HG02588 (cell line): Measurements from ENCODE around the gene PSMB1.

Experiments
- ATAC-seq: cut with Tn5 transposase; IDR thresholded peaks from one replicate; pipeline ENCODE4 v1.9.1; 2021; ENCODE audit warnings: mild to moderate bottlenecking, moderate library complexity; ENCODE audit not compliant: unreplicated experiment

Gene PSMB1

DNA sequence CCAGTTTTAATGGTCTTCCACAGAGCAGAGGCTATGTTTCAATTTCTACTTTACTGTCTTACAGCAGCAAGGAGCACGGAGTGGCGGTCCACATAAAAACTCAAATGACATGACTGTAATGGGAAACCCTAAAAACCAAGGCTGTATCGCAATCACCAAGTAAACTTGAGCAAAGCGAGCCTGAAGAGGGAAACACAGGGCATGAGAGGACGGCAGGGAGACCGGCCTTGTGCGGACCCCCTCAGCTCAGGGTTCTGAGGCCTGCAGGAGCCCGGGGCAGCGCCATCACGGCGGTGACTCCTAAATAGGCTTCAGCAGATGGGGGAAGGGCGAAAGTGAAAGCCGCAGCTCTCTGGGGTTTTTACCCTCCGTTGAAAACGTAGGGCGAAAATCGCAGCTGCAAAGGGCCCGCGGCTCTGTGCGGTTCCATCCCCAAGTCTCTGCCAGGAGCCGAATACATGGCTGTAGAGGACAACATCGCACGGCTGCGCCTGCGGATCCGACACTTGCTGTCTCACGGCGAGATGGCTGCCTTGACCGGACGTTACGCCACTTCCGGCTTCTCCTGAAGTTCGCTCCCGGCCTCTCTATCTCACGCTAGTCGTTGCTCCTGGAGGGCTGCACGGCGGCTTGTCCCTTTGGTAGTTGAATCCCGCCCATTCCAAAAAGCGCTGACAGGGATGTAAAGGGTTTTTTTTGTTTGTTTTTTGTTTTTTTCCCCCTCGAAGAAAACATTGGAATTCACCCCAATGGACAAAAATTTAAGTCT is at the start of gene PSMB1:
TSS of gene PSMB1 (minus strand) at position 543 of the 769 bp plus-strand sequence. CDS start at position 478, 65 bp downstream.
- ATAC-seq: peak; percentile 54

GRCh38 chr6:170597278-170597677 is 44.2 kb upstream of the PSMB1 start:
- ATAC-seq: no peak

- no peak for ATAC-seq
These were observed 43.3 kb upstream of the PSMB1 start for GRCh38 chr6:170596426-170596825.

DNA sequence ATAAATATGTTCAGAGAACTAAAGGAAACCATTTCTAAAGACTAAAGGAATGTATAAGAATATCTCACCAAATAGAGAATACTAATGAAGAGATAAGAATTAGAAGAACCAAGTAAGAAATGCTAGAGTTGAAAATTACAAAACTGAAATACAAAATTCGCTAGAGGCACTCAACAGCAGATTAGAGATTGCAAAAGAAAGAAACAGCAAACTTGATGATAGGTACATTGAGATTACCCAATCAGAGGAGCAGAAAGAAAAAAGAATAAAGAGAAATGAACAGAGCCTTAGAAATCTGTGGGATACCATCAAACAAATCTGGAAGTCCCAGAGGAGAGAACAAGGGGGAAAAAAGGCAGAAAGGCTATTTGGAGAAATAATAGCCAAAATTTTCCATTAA is 37.6 kb upstream of the PSMB1 start:
- no peak for ATAC-seq

GRCh38 chr6:170584954-170585498 is 31.9 kb upstream of the PSMB1 start:
- ATAC-seq: peak; percentile 31

GRCh38 chr6:170584181-170584953 is 31.3 kb upstream of the PSMB1 start, which contains the start of gene PDCD2:
PDCD2 (minus strand) TSS chr6:170584637; CDS start chr6:170584581, 56 bp downstream.
- ATAC-seq: peak; percentile 96

- ATAC-seq: no peak
These were observed 30.7 kb upstream of the PSMB1 start for GRCh38 chr6:170583756-170584180.

- ATAC-seq: no peak
These were observed 25.8 kb upstream of the PSMB1 start for GRCh38 chr6:170578909-170579308.

DNA sequence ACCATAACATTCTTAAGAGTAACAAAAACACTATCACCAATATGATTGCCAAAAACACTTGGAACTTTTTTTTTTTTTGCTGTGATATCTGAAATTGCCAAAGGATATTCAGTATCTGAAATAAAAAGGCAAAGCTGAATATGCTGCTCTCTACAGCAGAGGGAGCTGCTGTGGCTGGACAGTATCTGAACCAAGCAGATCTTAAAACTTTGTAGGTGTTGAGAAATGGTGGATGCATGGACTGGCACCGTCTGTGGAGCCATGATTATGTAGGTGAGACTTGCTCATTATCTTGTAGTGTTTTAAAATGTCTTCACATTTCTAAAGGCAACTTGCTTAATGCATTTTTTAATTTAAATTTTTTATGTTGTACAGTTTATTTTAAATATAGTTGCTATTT is 22.1 kb upstream of the PSMB1 start:
- no peak for ATAC-seq

DNA sequence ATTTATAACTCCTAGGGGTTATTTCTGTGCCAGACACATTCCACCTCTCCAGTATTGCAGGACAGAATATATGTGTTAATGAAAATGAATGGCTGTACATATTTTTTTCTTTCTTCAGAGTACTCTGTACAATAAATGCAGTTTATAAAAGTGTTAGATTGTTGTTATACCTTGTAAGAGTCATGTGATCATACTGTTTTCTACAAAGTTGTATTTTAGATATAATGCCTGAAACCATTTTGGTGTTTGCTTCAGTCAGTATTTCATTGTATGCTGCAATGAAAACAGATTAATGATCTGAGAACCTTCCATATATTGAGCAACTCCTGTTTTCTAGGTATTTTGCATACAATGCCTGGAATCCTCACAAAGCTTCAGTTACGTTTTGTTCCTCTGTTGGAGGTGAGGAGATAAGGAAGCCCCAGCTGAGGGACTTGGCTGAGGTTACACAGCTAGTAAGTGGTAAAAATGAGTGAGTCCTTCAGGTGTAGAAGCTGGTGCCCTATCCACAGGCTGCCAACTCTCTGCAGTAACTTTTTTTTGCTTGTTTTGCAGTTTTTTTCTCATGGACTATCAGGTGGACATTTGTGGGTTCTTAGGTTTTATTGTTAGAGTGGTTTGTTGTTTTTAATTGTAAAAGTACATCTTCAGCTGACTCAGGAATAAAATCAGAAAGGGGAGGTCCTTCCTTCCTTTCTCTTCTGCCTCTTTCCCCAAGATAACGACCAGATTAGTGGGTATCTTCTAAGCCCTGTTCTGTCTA is 19.8 kb upstream of the PSMB1 start:
- ATAC-seq: no peak

DNA sequence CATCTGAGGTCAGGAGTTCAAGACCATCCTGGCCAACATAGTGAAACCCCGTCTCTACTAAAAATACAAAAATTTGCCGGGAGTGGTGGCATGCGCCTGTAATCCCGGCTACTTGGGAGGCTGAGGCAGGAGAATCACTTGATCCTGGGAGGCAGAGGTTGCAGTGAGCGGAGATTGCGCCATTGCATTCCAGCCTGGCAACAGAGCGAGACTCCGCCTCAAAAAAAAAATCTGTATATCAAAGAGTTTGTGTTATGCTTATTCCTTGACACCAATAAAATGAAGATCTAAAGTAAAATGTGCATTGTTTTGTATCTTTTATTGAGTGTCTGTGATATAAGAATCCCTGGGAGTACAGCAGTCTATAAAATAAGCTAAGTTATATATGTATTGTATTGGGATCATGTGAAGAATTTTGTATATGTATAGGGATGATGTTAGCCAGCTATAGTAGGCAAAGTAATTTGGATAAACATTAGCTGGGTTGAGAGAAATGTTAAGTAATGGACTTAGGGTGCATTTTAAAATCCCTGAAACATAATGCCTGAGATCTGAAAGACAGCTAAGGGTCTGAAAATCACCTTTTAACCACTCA is 11.9 kb upstream of the PSMB1 start:
- no peak for ATAC-seq

DNA sequence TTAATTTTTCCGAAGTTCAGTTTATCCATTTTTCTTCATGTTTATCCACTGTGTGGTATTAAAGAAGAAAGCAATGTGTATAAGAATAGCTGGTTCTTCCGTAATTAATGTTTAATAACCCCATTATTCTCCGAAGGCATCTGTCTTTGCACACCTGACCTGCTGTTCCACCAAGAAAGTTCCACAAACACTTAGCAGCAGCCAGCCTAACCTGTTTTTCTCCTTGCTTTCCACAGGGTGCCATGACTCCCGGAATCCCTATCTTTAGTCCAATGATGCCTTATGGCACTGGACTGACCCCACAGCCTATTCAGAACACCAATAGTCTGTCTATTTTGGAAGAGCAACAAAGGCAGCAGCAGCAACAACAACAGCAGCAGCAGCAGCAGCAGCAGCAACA is 8.4 kb upstream of the PSMB1 start:
- no peak for ATAC-seq

DNA sequence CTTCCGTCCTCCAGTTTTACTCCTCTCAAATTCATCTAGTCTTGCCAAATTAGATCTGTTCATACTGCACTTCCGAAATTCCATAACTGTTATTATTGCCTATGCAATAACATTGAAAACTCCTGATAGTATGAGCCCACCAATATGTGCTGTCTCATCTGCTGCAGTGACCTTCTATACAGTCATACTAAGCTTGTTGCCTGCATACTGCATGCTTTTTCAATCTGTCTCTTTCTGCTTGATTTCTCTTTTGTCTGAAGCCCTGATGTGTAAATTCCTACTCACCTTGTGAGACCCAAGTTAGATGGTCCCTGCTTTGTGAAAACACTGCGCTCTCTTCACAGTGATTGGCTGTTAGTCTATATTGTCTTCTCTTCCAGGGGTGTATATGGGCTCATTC is 2.2 kb upstream of the PSMB1 start:
- no peak for ATAC-seq

- no peak for ATAC-seq
These were observed 1.7 kb upstream of the PSMB1 start for GRCh38 chr6:170554796-170555137.

DNA sequence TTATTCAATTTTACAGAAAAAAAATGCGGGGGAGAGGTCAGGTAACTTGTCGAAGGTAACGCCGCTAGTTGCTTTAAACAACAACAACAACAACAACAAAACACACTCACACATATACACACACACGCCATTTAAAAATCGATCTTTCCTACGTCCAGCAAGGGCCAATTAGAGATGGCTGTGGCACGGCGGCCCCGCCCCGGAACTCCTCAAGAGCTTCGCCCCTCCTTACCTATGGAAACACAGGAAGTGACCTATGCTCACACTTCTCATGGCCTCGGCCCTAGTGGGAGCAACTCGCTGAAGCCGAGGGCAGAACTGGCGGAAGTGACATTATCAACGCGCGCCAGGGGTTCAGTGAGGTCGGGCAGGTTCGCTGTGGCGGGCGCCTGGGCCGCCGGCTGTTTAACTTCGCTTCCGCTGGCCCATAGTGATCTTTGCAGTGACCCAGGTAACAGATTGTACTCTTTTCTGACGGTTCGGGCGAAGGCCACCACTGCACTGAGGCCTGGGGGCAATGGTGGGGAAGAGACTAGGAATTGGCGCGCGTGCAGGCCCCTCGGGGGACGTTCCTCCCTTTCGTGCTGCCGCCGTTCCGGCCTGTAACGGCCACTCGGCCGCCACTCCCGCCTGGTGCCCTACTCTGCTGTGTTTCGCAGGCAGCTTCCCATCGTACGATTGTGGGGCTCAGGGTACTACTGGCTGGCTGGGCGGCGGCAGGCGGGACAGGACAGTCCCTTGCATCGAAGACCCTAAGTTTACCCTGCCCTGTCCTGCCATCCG is 1.1 kb upstream of the PSMB1 start, which contains the start of gene TBP:
TSS of gene TBP (plus strand) at position 357 of the 783 bp plus-strand sequence. CDS start 2,661 bp downstream, outside the sequence.
- ATAC-seq: peak; percentile 96

GRCh38 chr6:170553534-170554012 is 466 bp upstream of the PSMB1 start:
- peak; percentile 26 for ATAC-seq

DNA sequence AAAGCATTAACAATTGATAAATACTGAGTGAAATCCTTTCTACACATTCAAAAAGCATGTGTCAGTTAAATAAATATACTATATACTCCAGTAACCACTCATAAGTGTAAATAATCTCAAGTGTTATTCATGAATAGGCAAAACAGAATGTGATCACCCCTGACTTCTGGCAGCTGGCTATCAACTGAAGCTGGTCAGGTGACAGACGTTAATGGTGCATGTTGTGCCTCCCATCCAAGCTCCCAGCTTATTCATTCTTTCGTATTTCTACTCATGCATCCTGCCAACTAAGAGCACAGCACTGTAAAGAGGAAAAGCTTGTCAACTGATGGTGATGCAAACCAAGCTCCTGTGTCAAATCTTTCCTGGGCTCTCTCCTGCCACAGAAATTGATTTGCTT is 7.7 kb downstream of the PSMB1 start:
- ATAC-seq: no peak

DNA sequence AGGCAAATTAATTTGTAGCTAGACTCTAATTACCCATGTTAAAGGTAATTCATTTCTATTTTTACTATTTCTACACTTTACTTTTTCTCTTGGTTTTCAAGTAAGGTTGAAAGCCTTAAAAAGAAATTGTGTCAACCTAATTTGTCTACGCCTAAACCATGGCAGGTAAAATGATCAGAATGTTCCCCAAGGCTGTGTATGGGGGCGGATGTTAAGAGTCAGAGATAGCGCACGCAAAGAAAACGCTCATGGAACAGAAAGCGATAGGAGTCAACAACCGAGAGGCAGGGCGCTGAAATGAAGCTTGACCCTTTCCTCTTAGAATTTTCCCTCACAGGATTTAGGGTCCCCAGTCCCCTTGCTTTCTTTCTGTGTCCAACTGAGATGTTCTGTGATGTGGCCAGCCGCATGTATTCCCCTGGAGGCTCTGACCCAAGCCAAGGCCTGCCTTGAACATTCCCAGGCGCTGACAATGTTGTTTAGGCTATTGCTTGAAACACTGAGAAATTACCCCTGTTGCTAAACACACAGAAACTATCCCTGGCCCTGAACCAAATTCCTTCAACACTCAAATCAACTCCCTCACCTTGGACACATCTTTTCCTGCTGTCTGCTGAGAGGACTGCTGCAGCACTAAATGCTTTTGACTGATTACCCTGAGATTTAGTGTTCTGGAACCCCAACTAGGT is 10.9 kb downstream of the PSMB1 start:
- ATAC-seq: no peak

GRCh38 chr6:170537329-170537728 is 15.8 kb downstream of the PSMB1 start:
- no peak for ATAC-seq
